ENCODE results near the gene NEK9. TPM values are rescaled to one million over a fixed set of nuclear protein-coding genes. Genes with fewer than 3 reads are reported as not detected.

The NEK9 gene
- total and polyA plus RNA-seq, 10 of the 15 experiments (the other 5 are each of a cell fraction or from before 2014, with no cell fraction given): 6.0 to 78.8 (median 44.7) TPM

GRCh38 chr14:75069121-75069810, 57.6 kb downstream of the NEK9 start, which contains the start of gene ZC2HC1C (continued):
- TF ChIP-seq BCLAF1 (IDR thresholded peaks at IDR 0.05): no peak
- no peak for TF ChIP-seq SMAD1 (IDR thresholded peaks at IDR 0.05; ENCODE audit: low read depth, partially characterized antibody)
- TF ChIP-seq MTA3 (IDR thresholded peaks at IDR 0.05; ENCODE audit: borderline replicate concordance, low read length): no peak
- TF ChIP-seq NR2F1 (conservative IDR thresholded peaks at IDR 0.05): peak; percentile 97
- TF ChIP-seq, protein P1, sequence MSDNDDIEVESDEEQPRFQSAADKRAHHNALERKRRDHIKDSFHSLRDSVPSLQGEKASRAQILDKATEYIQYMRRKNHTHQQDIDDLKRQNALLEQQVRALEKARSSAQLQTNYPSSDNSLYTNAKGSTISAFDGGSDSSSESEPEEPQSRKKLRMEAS (IDR thresholded peaks at IDR 0.05; ENCODE audit: low read depth, low read length): peak; percentile 80
- TF ChIP-seq RAD21 (IDR thresholded peaks at IDR 0.05; ENCODE audit: insufficient read depth, low read depth, low read length): no peak
- TF ChIP-seq, protein P2, sequence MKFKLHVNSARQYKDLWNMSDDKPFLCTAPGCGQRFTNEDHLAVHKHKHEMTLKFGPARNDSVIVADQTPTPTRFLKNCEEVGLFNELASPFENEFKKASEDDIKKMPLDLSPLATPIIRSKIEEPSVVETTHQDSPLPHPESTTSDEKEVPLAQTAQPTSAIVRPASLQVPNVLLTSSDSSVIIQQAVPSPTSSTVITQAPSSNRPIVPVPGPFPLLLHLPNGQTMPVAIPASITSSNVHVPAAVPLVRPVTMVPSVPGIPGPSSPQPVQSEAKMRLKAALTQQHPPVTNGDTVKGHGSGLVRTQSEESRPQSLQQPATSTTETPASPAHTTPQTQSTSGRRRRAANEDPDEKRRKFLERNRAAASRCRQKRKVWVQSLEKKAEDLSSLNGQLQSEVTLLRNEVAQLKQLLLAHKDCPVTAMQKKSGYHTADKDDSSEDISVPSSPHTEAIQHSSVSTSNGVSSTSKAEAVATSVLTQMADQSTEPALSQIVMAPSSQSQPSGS (IDR thresholded peaks at IDR 0.05; ENCODE audit: low read length): no peak
- no peak for TF ChIP-seq E2F8 (IDR thresholded peaks at IDR 0.05; ENCODE audit: low read depth, partially characterized antibody)
- peak in 1 of 2 experiments; percentile 67; a peak in 2 of 4 replicates for TF ChIP-seq BHLHE40 (IDR thresholded peaks at IDR 0.05; ENCODE audit: borderline replicate concordance in 1 of 2, low read depth in 2 of 2, low read length in 1 of 2)
- peak; percentile 81 for TF ChIP-seq MXI1 (IDR thresholded peaks at IDR 0.05; ENCODE audit: low read depth, low read length)
- TF ChIP-seq POLR2A (IDR thresholded peaks at IDR 0.05; ENCODE audit: low read depth, low read length): peak; percentile 69
- peak; percentile 63; the same call in 1 of the 2 replicates for TF ChIP-seq SMAD5 (IDR thresholded peaks at IDR 0.05; ENCODE audit: low read depth)
- TF ChIP-seq RFX5 (IDR thresholded peaks at IDR 0.05; ENCODE audit: low read depth, low read length): no peak
